Left hindlimb (tissue), 1 donor: ENCODE results near the gene KIAA0825.
"Not testable (repeated sequence)": the region's sequence is repeated elsewhere in the genome, so short reads cannot be mapped to it uniquely, and the experiment has no call there.

ENCODE experiments used
- DNase-seq: peaks from one replicate; pipeline ENCODE4 v3.0.0-alpha.2; 2018

The KIAA0825 gene

DNA sequence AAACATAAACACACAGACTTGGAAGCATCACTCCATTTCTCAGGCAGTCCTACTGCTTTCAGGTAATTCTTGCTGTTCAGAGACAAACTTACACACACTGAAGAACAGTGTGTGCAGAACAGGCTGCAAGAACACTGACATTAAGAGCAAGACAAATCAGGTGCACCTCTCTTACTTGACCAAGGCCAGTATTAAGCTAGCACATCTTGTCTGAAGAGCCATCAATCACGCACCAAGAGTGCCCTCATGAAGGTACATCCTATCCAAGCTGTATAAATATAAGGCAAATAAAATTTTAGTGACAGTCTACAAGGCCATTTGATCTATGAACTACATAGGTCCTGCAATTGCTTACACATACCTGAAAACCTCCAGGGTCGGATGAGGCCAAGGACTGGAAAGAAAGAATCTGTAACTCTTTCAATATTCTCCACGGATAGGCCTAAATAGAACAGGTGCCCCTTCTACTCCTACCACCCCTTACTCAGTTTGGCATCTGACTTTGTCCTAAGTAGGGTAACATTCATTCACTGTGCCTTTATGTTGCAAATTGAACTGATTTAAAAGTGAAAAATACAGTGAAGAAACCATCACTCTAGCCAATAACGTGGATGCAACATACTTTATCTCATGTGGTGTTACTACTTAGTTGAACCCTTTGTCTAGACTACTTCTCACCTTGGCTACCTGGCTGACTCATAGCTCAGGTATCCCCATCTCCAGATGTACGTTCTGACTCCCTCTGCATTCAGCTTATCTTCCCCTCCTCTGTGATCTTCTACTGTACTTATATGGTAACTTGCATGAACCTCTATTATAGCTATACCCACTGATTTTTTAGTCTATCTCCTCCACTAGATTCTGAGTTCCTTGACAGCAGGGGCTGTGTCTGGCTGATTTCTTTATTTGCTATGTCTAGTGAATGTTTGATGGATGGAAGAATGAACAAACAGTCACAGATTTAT is 256.3 kb downstream of the KIAA0825 start:
- no peak for DNase-seq

DNA sequence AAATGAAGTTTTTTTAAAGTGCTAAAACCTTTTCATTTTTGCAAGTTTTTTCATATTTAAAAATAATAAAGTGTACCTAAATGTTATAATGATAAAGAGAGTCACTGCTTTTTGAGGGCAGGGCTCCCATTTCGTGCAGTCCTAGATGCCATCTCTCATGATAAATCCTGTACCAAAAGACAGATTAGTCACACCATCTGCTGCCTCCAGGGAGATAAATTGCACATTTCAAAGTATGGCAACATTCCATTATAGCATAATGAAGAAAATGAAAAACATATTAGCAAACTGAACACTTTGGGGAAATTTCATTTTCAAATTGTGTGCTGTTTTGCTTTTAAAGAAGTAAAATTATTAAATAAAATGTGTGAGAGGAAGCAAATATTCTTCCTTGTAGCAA is 257.2 kb downstream of the KIAA0825 start:
- no peak for DNase-seq

DNA sequence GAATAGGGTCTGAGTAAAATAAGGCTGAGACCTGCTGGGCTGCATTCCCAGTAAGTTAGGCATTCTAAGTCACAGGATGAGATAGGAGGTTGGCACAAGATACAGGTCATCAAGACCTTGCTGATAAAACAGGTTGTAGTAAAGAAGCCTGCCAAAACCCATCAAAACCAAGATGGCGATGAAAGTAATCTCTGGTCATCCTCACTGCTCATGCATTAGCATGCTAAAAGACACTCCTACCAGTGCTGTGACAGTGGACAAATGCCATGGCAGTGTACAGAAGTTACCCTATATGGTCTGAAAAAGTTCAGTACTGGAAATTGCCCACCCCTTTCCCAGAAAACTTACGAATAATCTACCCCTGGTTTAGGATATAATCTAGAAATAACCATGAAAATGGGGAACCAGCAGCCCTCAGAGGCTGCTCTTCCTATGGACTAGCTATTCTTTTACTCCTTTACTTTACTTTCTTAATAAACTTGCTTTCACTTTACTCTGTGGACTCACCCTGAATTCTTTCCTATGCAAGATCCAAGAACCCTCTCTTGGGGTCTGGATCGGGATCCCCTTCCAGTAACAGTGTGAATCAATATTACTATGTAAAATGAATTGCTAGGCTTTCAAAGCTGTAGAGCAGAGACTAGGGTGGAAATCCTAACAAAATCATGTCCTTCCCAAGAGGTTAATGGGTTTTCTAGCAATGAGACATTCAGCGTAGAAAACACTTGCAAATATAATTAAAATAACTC is 257.8 kb downstream of the KIAA0825 start:
- DNase-seq: no peak

DNA sequence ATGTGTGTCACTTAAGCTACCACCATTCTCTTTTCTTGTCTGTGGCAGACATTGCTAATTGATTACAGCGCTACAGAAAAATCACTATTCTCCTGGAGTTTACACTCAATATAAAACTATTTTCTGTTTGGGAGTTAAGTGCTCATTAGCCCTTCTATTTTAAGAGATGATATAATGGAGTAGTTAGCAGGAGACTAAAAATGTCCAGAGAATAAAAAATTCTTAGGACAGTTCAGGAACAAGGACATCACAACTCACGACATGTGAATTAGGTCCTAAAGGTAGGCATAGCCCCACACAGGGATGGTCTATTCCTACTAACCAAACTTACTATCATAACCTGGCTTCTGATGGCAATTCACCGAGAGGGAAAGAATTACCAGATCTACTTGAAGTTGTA is 258.5 kb downstream of the KIAA0825 start:
- no peak for DNase-seq

DNA sequence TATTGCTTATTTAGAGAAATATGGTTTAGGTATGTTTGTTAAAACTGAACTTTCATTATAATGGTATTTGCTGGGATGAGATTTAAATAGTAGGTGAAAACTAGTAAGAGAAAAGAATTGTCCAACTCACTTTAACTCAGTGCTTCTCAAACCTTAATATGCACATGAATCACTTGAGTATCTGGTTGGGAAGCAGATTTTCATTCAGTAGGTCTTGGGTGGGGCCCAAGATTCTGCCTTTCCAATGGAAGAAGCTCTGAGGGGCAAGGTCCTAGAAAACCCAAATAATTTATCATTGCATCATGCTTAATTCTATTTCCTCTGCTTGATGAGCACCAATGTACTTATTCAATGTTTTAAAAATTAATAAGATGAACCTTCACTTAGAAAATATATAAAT is 262.6 kb downstream of the KIAA0825 start:
- DNase-seq: no peak

DNA sequence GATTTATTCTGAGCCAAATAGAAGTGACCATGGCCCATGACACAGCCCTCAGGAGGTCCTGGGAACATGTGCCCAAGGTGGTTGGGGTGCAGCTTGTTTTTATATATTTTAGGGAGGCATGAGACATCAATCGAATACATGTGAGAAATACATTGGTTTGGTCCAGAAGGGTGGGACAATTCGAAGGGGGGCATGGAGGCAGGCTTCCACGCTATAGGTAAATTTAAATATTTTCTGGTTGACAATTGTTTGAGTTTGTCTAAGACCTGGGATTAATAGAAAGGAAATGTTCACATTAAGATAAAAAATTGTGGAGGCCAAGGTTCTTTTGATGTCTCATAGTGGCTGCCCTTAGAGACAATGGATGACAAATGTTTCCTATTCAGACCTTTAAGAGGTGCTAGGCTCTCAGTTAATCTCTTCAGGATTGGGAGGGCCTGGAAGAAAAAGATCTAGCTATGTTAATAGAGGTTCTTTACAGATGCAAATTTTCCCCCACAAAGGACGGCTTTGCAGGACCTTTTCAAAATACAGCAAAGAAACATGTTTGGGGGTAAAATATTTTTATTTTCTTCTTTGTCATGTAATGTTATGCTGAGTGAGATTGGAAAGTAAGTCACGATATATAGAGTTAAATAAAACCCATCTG is 263.4 kb downstream of the KIAA0825 start:
- DNase-seq: not testable (repeated sequence)

DNA sequence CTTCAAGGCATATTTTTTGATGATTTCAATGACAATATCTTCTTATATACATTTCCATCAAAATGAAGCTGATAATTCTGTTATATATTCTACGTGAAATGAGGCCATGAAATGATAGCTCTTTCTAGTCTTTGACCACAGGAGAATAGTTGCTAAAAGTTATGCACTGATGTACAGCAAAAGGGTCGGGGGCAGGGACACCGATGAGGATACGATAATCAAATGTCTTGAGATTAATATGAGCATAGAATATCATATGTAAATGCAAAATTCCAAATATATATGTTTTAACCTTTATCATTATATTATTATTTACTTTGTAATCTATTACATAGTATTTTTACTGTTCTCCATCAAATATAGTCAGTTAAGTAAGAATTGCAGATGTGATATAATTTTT is 264.8 kb downstream of the KIAA0825 start:
- no peak for DNase-seq

DNA sequence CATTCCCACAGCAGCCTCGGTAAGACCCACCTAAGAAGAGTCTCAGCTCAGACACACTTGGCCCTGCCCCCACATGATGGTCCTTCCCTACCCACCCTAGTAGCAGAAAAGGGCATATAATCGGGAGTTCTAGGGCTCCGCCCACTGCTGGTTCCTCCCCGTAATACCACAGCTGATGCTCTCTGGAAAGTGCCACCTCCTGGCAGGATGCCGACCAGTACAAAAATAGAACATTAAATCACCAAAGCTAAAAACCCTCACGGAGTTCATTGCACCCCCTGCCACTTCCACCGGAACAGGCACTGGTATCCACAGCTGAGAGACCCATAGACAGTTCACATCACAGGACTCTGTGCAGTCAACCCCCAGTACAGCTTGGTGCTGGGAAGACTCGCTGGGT is 271.3 kb downstream of the KIAA0825 start:
- DNase-seq: no peak

DNA sequence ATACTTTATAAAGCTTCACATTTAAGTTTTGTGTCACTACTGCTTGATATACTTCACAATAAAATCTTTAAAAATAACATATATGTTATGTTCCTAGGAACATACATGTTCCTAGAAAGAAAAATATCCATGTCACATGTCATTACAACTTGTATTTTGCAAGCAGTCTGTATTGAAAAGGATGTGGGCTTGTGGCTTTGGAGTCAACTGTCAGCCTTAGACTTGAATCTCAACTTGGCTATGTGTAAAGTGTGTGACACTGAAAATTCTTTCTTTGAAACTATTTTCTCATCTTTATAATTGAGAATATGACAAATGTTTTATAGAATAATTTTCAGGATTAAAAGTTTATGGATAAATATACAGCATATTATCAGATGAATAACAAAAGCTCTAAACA is 273.1 kb downstream of the KIAA0825 start:
- DNase-seq: no peak

DNA sequence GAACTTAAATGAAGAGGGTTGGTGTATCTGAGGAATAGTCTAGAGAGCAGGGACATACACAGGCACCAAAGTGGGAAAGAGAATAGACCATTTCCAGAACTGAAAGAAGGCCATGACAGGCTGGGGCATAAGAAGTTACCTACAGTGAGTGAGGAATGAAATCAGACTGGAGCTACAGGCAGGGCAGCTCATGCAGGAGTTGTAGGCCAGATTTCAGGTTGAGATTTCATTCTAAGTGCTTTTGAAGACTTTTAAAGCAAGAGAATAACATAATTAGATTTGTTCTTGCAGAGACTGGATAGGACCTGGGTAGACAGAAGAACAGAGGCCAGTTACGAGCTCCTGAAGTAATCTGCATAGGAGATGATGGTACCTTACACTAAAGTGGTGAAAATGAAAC is 280.8 kb downstream of the KIAA0825 start:
- DNase-seq: no peak

DNA sequence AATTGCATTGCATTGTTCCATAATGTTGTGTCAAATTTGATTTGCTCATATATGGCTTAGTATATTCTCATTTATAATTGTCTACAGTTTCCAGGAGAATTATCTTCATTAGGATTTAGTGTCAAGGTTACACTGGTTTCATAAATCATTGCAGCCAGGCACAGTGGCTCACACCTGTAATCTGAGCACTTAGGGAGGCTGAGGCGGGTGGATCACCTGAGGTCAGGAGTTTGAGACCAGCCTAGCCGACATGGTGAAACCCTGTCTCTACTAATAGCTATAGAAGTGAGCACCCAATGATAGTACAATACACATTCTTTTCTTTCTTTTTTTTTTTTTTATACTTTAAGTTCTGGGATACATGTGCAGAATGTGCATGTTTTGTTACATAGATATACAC is 282.5 kb downstream of the KIAA0825 start:
- DNase-seq: no peak

DNA sequence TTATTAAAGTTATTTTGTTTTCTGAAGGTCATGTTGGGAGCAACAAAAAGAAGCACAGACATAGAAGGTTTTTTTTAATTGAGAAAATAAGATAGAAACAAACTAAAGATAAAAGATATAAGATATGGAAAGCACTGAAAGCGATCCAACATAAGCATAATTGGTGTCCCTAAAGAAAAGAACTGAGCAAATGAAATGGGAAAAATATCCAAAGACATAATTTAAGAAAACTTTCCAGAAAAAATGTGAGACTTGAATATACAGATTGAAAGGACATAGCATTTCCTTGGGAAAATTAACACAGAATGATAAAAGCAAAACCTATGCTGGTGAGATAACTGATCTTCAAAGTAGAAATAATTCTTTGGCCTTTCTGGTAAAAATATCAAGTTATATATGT is 289.3 kb downstream of the KIAA0825 start:
- DNase-seq: no peak

DNA sequence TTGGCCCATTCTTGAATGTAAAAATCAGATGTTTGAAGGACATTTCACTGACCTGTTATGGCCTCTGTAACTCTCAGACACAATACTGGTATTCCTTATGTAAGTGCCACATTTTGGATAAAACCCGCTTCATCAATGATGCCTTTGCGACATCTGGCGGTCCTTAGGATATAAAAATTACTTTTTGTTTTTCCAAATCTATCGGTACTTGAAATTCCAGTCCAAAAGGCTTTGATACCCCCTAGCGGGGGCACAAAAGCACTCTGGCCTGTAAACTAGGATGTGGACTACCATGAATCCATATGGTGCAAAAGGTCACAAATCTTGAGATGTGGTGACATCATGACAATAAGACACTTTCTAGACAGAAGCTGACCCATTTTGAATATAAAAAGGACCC is 291.8 kb downstream of the KIAA0825 start:
- DNase-seq: no peak

DNA sequence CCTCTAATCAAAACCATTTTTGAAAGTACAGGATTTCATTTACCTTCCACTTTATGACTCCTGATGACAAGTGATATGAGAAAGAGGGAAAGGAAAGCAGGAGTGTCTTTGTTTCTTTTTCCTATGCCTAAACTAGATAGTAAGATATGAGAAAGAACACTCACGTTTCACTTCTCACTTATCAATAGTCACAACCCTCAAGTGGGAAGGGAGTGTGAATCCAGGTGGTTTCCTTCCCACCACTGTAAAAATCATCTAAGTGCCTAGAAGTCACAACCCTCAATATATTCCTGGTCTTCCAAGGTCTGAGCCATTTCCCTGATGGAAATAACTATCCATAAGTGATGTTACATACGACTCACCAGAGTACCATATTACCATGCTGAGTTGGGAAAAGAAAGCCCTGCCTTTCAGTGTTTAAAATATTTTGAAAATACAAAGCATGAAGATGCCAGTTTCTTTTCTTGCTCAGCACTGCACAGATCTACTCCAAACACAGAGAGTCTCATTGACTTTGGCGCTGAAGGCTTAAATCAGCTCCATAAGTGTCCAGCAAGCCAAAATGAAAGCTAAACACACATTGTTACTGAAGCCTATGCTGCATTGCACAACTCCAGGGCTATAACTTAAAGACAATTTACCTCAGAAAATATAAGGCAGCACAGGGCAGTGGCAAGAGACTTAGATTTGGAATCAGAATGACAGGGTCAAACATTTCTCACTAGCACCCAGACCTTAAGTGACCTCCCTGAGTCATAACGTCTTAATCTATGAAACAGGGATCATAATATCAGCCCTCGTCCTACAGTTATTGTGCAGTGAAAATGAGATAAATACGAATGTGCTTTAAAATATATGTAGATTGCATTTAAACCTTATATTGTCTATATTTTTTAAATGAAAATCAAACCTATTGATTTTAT is 301.2 kb downstream of the KIAA0825 start:
- DNase-seq: no peak

DNA sequence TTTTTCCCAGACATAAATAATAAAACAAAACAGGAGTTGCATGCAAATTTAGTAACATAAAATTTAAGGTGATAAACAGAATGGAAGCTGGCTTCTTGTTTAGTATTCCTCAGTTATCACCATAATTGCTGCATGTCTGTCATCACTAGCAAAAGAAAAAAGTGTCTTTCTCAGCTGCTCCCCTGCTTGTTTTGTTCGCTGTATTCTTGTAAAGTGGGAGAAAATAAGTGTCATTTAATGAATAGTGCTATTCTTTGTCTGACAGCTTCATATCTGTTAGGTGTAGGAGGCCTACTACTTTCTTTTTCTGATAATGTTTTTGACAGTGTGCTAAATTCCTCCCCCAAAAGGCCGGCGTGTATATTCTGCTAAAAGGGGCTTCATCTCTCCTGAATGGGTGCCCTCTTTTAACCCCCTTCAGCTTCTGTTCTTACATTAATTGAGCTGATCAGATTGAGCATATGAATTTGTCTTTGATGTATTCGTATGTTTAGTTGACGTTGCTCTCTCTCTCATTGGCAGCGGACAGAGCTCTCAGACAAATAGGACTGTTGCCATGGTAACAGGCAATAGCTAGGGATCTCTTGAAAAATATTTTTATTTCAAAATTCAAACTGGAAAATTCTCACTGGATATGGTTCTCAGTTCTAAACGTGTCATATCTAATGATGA is 303.8 kb downstream of the KIAA0825 start:
- no peak for DNase-seq

DNA sequence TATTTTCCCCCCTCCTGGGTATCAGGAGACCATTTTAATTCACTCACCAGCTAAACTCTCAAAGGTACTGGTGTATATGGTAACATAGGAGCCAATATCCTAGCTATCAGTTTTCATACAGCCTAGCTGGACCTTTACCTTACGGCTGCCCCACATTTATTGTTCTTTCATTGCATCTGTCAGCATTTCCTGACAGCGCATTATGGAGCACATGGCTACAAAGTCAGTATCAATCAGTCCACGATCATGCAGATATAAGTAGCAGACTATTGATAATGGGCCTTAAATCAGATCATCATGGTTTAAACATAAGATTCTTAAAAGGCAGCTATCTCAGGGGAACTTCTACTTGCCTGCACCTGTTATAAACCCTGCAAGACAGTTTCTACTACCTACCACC is 304.7 kb downstream of the KIAA0825 start:
- no peak for DNase-seq

DNA sequence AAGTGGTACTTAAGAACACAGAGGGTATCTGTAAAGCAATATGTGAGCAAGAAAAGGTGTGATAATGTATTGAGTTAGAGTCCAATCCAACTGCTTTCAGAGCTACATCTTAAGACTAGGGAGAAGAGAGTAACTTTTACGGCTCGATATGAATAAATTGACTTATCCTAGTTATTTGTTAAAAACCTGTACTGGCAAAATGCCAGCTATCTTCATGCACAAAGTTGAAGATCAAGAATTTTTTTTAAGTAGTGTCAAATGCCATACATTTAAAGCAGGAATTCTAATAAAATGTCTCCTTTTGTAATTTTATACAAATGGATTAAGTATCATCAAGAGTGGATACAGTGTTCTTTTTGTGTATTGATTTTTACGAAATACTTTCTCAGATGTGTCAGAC is 305.2 kb downstream of the KIAA0825 start:
- DNase-seq: no peak

DNA sequence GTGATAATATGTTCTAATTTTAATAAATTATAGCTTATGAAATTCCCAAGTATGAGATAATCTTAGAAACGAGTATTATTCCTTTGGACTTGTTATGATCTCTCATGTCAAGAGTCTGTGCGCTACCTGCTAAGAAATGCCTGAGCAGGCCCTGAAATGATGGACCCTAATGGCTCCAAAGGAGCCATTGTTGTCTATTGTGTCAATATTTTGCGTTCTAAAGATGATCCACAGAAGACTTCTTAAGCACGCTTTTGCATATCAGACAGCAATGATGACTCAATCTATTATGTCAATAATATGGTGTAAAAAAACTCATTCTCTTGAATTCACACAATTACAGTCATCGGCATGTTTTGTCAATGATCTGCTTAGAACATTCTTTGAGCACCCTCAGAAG is 306.1 kb downstream of the KIAA0825 start:
- DNase-seq: no peak

DNA sequence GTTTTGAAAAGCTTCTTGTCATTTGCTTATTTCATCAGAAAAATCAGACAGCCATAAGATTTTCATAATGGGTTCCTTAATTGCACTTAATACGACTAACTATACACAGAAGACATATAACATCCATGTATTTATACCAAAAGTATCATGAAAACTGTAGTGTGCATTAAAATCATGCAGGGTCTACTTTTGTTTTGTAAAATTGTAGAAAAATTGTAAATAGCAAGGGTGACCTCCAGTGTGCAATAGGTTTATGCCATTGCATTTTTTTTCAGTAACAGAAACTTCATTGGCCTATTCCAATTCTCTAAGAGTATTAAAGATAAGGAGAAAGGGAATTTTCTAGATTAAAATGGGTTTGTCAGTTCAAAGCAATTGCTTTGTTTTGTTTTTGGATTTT is 307.6 kb downstream of the KIAA0825 start:
- no peak for DNase-seq

DNA sequence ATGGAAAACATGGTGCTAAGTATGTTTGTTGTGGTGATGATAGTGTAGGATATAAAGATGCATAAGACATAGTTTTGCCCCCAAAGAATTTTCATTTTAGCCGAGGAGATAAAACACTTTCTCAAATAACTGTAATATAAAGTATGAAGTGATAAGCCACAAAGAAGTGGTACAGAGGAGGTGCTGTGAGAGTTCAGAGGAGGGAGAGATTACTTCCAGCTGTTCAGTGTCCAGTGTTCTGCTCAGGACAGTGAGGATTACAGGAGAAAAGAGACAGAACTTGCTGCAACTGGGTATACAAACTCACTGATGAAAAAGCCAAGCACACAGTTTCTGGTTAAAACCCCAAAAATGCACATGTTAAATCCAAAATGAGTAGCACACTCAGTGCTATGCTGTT is 309.3 kb downstream of the KIAA0825 start:
- DNase-seq: no peak

DNA sequence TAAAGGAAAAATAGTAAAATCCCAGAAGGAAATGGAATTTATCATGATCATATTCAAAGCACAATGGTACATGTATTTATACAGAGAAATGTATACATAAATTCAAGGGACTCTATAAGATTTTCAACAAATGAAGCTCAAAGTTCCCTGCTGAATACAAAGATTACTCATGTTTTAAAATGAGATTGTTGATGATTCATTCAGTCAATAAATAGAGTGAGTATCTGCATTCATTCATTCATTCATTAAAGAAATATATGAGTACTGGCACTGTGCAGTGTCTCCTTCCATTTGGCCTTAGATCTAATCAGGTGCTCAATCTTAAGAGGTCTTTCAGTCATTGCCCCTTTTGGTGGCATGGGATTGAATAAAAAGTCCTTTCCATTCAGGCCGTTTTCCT is 310.0 kb downstream of the KIAA0825 start:
- no peak for DNase-seq

DNA sequence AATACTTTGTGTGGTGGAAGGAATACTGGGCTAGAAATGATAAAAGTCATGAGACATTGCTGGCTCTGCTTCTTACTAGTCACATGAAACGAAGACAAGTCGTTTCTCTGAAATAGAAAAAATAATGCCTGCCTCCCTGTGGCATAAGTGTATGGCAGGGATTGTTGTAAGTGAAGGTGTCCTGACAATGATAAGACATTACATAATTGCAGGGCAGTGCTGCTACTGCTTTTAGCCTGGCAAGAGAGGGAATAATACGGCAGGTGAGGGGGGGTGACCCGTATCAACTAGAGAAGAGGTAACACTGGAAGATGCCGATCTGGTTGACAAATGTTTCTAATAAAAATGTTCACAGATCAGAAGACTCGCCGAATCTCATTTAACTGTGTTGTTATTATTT is 314.3 kb downstream of the KIAA0825 start:
- no peak for DNase-seq
